GM19324 (cell line): Measurements from ENCODE around the gene PAX9.
"Not testable (repeated sequence)": the region's sequence is repeated elsewhere in the genome, so short reads cannot be mapped to it uniquely, and the experiment has no call there.

ENCODE experiments used
- ATAC-seq: cut with Tn5 transposase; IDR thresholded peaks from one replicate; pipeline ENCODE4 v1.9.1; 2021; ENCODE audit warnings: mild to moderate bottlenecking, moderate library complexity; ENCODE audit not compliant: unreplicated experiment, low FRiP score

The PAX9 gene

DNA sequence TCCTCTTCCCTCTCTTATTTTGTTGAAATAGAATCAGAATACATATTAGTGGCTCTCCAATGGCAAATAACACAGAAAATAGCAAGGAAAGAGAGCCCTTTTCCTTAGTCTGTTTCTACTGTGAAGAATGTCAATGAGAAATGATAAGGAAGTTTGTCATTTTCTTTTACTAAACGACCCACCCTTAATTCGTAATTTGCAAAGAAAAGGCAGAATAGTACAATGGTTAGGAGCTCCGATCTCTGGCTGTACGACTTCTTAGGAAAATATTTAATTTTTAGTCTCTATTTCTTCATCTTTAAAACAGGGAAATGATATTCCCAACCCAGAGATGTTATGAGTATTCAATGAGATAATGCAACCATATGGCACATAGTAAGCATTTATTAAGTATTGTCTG, 6.0 kb downstream of the PAX9 start:
- ATAC-seq, result no peak

GRCh38 chr14:36671149-36671548, 9.5 kb downstream of the PAX9 start:
- ATAC-seq, result no peak

DNA sequence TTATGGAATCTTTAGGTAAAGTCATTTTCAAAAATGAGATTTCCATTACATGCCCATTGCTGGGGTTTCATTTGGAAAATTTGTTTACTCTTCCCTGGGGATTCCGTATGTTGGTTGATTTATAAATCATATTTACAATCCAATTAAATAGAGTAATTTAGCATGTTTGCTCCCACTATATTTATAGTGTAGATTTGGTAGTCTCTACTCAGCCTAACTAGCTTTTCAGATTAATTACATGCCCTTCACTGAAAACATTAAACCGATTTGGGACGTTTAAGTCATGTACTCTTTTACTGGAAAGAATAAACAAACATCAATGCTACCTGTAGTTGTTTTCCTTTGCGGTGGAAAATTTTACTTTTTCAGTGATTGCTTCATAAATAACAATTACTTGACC, 10.4 kb downstream of the PAX9 start:
- ATAC-seq, result no peak

- no peak for ATAC-seq
These were observed 13.0 kb downstream of the PAX9 start for GRCh38 chr14:36674659-36675058.

DNA sequence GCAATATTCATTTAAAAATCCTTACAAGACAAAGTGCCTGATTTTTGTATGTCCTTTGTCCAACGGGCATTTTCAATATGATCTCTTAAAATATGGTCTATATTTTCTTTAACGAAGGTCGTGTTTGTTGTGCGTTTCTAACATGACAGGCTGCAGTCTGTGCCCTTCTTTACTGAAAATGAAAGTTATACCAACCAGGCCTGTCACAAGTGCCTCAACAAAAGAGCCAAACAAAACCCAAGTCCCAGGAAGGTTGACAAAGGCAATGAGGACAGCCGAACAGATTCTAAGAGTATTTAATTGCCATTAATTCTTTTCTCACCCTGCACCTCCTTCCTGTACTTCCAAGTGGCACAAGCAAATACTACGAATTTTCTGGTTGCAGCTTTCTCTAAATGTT, 13.9 kb downstream of the PAX9 start:
- no peak for ATAC-seq

- no peak for ATAC-seq
These were observed 14.6 kb downstream of the PAX9 start for GRCh38 chr14:36676236-36676635.

GRCh38 chr14:36682338-36682737, 20.7 kb downstream of the PAX9 start:
- no peak for ATAC-seq

- ATAC-seq, result no peak
These were observed 21.5 kb downstream of the PAX9 start for GRCh38 chr14:36683083-36683724.

DNA sequence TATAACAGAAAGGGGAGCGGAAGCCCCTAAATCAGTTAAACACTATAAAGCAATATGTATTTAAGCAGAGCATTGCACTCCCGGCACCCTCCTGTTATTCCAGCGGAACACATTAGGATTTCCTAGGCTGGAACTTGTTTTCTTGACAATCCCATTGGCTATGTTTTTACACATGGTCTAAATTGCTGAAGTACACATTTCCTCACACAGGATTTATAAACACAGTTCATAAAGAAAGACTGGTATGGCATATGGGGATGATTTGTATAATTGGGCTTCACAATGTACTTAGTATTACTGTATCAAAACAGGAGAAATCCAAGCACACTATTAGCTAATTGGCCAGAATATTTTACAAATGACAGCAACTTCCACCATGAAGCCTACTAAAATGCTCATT, 23.3 kb downstream of the PAX9 start:
- ATAC-seq, result no peak

DNA sequence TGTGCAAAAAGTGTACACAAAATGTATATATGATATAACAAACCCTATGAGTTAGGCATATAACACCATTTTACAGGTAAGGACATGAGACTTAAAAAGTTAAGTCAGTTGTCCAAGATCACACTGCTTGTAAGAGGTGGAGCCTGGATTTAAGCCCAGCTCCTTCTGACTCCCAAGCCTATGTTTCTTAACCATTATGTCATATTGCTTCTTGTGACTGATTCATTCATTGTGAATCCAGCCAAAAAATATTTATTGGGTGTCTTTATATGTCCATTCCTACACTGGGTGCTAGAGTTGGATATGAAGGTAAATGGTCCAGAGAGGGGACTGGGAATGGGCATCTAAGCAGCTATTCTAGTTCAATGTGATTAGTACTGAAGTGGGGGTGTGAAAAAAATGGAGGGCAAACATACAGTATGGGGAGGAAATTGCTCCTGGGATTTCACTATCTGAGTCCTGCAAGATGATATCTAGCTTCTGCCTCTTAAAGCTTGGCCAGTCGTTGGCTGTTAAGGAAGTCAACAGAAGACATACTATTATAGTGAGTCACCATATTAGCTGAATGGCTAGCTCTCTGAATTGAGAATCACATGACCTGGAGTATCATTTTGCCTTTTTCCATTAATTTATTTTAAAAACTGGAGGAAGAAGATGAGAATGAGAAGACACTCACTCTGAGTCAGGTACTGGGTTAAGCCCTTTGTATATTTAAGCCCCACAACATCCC, 28.8 kb downstream of the PAX9 start:
- ATAC-seq, result no peak

- not testable (repeated sequence) for ATAC-seq
These were observed 37.8 kb downstream of the PAX9 start for GRCh38 chr14:36699420-36699819.

DNA sequence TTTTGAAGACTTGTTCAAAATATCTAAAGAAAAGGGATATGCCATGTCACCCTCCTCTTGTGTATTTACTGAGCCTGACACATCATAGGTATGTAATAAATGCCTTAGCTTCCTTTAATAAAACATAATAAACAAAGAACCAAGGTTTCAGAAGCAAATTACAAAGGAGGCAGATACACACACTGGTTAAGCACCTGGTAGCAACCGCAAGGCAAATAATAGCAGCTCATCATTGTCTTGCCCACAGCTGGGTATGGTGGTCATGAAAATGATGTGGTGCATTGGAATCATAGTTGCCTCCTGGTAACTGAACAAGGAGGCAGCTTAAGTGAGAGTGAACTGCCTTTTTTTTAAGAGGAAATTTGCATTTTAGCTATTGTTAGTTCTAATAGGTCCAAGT, 39.0 kb downstream of the PAX9 start:
- no peak for ATAC-seq

DNA sequence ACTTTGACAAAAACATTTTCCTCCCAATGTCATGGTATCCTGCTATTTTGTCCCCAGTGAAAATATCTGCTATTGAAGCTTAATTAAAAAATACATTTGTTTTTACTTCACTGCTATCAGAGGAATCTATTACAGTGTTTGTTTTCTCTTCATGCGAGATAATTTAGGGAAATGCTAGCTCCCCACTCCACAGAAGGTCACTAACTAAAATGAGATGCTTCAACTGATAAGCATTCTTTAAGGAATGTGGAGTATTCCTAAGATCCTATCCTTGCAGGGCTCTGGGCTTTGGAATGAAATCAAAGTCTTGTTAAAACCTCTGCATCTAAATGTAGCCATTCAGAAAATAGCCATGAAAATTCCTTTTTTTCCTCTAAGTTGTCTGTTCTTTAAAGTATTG, 39.5 kb downstream of the PAX9 start:
- ATAC-seq, result no peak

GRCh38 chr14:36702474-36702873, 40.8 kb downstream of the PAX9 start:
- no peak for ATAC-seq

DNA sequence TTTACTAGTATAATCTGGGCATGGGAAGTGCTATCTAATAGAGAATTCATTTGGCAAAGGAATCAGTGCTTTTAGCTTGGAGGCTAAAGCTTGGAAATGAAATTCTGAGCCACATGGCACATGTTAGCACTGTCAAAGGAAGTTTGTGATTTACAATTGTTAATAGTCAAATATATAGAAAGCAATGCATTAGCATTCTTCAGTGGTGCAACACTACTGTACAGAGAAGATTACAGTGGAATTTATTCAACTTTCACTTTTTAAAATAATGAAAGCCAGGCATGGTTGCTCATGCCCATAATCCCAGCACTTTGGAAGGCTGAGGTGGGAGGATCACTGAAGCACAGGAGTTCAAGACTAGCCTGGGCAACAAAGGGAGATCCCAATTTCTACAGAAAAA, 45.9 kb downstream of the PAX9 start:
- ATAC-seq, result no peak

- ATAC-seq, result no peak
These were observed 52.5 kb downstream of the PAX9 start for GRCh38 chr14:36713960-36714703.

DNA sequence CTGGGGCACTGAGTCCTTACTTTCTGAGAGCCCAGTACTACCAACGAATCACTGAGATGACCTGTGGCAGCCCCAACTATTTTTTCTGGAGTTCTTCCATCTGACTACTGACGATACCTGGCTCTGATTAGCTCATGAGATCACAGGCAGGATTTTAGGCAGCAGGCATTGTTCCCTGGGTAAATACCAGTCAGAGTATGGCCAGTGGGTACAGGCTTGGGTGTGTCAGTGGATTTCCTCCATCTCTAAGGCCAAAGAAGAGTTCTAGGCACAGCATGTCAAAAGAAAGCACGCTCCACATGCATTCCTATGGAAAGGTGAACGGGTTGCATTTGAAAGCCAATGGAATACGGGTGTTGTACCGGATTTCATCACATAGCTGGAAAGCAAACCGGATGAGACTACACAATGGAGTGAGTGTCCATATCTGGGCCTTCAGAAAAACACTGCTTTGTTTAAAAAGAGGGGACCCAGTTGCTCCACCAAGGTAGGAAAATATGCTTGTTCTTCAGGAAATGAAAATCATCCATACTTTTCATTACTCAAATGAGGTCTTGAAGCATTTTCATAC, 55.0 kb downstream of the PAX9 start:
- ATAC-seq, result no peak

DNA sequence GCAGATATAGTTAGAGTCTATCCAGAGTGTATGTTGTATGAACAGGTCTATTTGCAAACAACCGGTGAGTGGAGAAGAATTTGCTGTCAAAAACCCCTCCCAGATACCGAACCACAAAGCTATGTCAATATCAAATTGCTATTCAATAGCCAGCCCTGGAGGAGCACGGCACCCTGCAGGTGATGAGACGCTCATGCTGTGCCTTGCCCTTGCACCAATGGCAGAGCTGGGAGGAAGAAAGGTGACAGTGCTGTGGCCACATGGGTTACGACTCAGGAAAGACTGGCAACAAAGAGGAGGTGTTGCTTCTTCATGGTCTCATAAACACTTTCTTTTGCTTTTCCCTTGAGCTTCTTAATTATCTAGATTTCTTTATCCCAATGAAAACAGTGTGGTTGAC, 55.7 kb downstream of the PAX9 start:
- no peak for ATAC-seq

GRCh38 chr14:36718216-36718615, 56.6 kb downstream of the PAX9 start:
- ATAC-seq, result no peak

DNA sequence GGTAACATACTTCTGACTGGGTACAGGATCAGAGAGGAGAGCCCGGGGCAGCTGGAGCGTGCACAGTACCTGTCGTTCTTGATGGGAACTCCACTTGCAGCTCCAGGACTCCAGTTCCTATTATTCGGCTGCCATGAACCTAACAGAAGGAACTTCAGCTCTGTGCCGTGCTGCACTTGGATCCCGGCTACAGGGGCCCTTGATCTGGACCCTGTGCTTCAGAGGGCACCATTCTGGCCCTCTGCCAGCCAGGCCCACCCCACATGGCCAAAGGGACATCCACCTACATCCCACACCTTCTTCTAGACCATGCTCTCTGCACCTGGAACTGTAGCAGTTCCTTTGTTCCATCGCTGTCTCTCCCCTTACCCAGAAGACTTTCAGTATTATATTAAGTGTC, 58.2 kb downstream of the PAX9 start:
- no peak for ATAC-seq

GRCh38 chr14:36720657-36721056, 59.0 kb downstream of the PAX9 start:
- ATAC-seq, result no peak
